ENCODE measurements around the gene CDC14A. TPM values are rescaled to one million over a fixed set of nuclear protein-coding genes. Genes with fewer than 3 reads are reported as not detected.
A peak's percentile ranks its signal among the peaks of the same experiment; 100 is the strongest.
"Not testable (repeated sequence)": the region's sequence is repeated elsewhere in the genome, so short reads cannot be mapped to it uniquely, and the experiment has no call there.

Gene CDC14A
- polyA plus RNA-seq, 6 donors from 2014 or later, result 6.1 to 17.1 (median 14.4) TPM

DNA sequence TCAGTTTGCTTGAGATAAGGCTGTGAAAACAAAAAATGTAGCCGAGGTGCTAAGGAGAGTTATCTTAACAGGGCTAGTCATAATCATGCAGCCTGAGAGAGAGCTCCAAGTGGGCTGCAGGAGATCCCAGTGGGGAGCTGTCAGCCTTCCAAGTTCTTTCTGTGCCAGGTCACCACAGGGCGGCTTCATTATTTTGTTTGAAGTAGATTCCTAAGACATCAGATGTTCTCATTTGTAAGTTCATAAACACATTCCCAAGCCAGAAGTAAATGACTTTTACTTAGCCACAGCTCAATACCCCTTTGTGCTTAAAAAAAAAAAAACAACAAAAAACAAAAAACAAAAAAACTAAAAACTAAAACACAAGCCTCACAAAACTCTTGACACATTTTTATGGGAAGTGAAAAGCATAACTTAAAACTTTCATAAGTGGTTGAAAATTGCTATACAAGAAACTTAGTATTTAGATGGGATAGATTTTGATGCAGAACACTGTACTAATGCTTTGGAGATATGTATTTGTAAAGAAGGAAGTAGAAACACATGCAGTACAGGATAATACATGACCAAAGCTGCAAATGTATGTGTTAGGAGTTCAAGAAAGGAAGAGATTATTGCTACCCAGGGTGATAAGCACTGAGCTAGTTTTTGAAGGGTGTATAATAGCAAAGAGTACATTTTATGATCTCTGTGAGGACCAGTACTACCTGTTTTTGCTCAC is 8.6 kb downstream of the CDC14A start:
- Mint-ChIP-seq H3K36me3 (peaks cover 0 to 11% of the 10 kb centered on the region in 2 donors), H3K4me1 (peaks cover 28 to 60% (median 30%) of the 10 kb centered on the region in 3 donors), H3K9me3 (peaks cover 0 to 3% (median 0%) of the 10 kb centered on the region in 7 donors), H3K27me3 (no peaks in the 10 kb centered on the region), H3K4me3 (peak overlapping the region in 1 of 8 donors; percentile 14), H3K27ac (peak overlapping the region in 4 of 6 donors; percentile 8 to 72 (median 49))
- DNase-seq (no peak), ATAC-seq (ENCODE audit: low read depth in 2 of 2) (no peak)

DNA sequence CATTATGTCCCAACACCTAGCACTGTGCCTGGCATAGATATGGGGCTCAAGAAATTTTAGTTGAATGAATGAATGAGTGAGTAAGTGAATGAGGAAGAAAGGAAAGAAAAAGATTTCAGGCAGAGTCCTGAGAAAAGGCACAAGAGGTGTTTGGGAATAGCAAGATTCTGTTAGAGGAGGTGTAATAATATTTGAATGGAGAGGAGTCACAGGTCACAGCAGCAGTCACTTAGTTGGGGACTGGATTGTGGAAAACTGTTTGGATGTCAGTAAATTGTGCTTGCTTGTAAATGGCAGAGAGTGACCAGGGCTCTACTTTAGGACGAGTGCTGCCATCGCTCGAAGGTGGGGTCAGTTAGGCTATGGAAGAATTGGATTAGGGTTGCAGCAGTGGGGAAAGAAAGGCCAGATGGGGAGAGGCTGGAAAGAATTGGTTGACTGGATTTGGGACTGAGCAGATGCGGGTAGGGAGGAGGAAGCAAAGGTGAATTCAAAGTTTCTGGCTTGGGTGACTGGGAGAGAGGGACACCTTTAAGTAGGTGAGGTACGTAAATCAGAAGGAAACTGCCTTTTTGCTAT is 9.3 kb downstream of the CDC14A start:
- Mint-ChIP-seq H3K27ac (peak overlapping the region in 2 of 6 donors; percentile 51 to 94), H3K9me3 (peaks cover 0 to 3% (median 0%) of the 10 kb centered on the region in 7 donors), H3K36me3 (peaks cover 0 to 13% of the 10 kb centered on the region in 2 donors), H3K4me3 (no peak overlapping the region), H3K4me1 (peaks cover 27 to 57% (median 29%) of the 10 kb centered on the region in 3 donors), H3K27me3 (no peaks in the 10 kb centered on the region)
- ATAC-seq (ENCODE audit: low read depth in 2 of 2) (no peak), DNase-seq (no peak)

DNA sequence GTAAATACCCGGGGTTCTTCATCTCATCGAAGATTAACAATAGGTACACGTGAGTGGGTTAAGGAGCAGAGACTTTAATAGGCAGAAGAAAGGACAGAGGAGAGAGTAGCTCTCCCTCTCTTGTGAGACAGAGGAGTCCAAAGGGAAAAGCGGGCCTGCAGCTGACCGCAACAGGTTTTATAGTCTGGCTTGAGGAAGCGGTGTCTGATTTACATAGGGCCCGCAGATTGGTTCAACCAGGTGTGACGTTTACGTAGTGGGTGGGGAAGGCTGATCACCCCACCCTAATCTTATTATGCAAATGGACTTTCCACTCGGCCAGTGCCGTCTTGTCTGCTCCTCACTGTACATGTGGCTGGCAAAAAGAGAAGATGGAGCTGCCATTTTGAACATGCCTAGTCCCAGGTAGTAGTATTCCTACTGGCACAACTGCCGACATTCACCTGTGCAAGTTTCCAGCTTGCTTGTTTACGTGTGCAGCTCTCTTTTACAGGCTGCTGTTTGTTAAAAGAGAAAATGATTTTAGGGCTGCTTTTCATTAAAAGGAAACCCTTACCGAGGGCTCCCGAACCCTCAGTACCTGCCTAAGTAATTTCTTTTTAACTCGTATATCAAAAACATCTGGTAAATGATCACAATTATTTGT is 10.6 kb downstream of the CDC14A start:
- Mint-ChIP-seq H3K27ac (peak overlapping the region in 1 of 6 donors; percentile 81), H3K4me3 (peak overlapping the region in 1 of 8 donors; percentile 10), H3K27me3 (no peaks in the 10 kb centered on the region), H3K36me3 (peaks cover 0 to 19% of the 10 kb centered on the region in 2 donors), H3K4me1 (peaks cover 20 to 51% (median 23%) of the 10 kb centered on the region in 3 donors), H3K9me3 (peaks cover 0 to 3% (median 0%) of the 10 kb centered on the region in 7 donors)
- no peak for ATAC-seq (ENCODE audit: low read depth in 2 of 2)
- no peak for DNase-seq

DNA sequence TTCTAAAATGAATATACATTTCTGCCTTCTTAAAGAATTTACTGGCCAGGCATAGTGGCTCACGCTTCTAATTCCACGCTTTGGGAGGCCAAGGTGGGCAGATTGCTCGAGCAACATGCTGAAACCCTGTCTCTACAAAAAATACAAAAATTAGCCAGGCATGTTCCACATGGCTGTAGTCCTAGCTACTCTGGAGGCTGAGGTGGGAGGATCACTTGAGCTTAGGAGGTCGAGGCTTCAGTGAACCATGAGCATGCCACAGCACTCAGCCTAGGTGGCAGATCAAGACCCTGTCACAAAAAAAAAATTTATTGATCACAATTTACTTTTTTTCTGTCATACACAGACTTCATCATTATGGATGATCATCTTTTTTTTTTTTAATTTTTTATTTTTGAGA is 11.5 kb downstream of the CDC14A start:
- Mint-ChIP-seq H3K27ac (no peak overlapping the region), H3K4me1 (peaks cover 20 to 45% (median 27%) of the 10 kb centered on the region in 3 donors), H3K27me3 (no peaks in the 10 kb centered on the region), H3K9me3 (peaks cover 0 to 3% (median 0%) of the 10 kb centered on the region in 7 donors), H3K4me3 (no peak overlapping the region), H3K36me3 (peaks cover 0 to 19% of the 10 kb centered on the region in 2 donors)
- DNase-seq, result no peak
- no peak for ATAC-seq (ENCODE audit: low read depth in 2 of 2)

DNA sequence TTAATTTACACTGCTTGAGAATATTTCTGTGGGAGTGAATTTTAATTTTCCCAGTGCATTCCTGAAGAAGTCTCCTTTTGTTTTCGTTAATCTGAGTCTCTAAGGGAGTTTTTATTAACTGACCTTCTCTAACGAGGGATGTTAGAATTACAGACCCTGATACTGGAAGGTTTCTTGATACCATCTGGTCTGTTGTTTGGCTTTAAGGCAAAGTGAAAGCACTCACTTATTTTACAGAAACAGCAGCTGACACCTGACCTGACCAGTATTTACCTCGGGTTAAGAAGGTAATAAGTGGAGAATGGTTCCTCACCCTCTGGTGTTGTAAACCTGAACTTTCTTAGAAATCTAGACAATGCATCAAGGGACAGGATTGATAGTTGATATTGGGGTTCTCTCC is 12.4 kb downstream of the CDC14A start:
- Mint-ChIP-seq H3K4me1 (peaks cover 19 to 36% (median 23%) of the 10 kb centered on the region in 3 donors), H3K9me3 (peaks cover 0 to 3% (median 0%) of the 10 kb centered on the region in 7 donors), H3K4me3 (no peak overlapping the region), H3K36me3 (peaks cover 0 to 19% of the 10 kb centered on the region in 2 donors), H3K27ac (peak overlapping the region in 1 of 6 donors; percentile 24), H3K27me3 (no peaks in the 10 kb centered on the region)
- ATAC-seq (ENCODE audit: low read depth in 2 of 2) (no peak), DNase-seq (no peak)

DNA sequence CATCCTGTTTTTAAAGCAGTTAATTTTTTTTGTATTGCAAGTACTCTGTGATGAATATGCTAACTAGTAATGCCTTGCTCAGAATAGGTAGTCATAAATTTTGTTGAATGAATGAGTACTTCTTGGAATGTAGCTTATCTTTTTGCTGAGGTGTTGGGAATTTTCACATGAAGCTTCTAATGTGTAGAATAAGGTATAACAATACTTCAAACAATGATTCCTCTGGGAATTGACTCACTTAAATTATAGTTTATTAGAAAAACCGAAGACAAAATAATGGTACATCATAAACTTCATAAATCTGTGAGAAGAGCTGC is 13.9 kb downstream of the CDC14A start:
- ATAC-seq (ENCODE audit: low read depth in 2 of 2) (no peak), DNase-seq (no peak)
- peaks cover 0 to 3% (median 0%) of the 10 kb centered on the region in 7 donors for H3K9me3 Mint-ChIP-seq
- H3K27ac Mint-ChIP-seq, result peak overlapping the region in 1 of 6 donors; percentile 14
- peaks cover 16 to 21% (median 18%) of the 10 kb centered on the region in 3 donors for H3K4me1 Mint-ChIP-seq
- peaks cover 0 to 18% of the 10 kb centered on the region in 2 donors for H3K36me3 Mint-ChIP-seq
- H3K4me3 Mint-ChIP-seq, result no peak overlapping the region
- no peaks in the 10 kb centered on the region for H3K27me3 Mint-ChIP-seq

DNA sequence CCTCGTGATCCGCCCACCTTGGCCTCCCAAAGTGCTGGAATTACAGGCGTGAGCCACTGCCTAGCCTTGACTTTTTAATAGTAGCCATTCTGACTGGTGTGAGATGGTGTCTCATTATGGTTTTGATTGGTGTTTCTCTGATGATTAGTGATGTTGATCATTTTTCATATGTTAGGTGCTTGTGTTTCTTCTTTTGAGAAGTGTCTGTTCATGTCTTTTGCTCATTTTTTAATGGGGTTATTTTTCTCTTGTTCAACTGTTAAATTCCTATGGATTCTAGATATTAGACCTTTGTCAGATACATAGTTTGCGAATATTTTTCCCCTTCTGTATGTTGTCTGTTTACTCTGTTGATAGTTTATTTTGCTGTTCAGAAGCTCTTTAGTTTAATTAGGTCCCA is 17.0 kb downstream of the CDC14A start:
- DNase-seq; H3K27me3 Mint-ChIP-seq; H3K4me3 Mint-ChIP-seq; H3K9me3 Mint-ChIP-seq; ATAC-seq (ENCODE audit: low read depth in 2 of 2): not testable (repeated sequence)
- Mint-ChIP-seq H3K36me3 (peaks cover 8 to 12% of the 10 kb centered on the region in 2 donors), H3K4me1 (peaks cover 16 to 23% (median 20%) of the 10 kb centered on the region in 3 donors), H3K27ac (peak overlapping the region in 2 of 6 donors; percentile 17 to 40)

DNA sequence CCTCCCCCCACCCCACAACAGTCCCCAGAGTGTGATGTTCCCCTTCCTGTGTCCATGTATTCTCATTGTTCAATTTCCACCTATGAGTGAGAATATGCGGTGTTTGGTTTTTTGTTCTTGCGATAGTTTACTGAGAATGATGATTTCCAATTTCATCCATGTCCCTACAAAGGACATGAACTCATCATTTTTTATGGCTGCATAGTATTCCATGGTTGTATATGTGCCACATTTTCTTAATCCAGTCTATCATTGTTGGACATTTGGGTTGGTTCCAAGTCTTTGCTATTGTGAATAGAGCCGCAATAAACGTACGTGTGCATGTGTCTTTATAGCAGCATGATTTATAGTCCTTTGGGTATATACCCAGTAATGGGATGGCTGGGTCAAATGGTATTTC is 21.6 kb downstream of the CDC14A start:
- not testable (repeated sequence) for DNase-seq; H3K27me3 Mint-ChIP-seq; H3K4me3 Mint-ChIP-seq; H3K27ac Mint-ChIP-seq; H3K9me3 Mint-ChIP-seq; ATAC-seq (ENCODE audit: low read depth in 2 of 2)
- Mint-ChIP-seq H3K36me3 (peaks cover 8 to 10% of the 10 kb centered on the region in 2 donors), H3K4me1 (peaks cover 23 to 30% (median 24%) of the 10 kb centered on the region in 3 donors)

DNA sequence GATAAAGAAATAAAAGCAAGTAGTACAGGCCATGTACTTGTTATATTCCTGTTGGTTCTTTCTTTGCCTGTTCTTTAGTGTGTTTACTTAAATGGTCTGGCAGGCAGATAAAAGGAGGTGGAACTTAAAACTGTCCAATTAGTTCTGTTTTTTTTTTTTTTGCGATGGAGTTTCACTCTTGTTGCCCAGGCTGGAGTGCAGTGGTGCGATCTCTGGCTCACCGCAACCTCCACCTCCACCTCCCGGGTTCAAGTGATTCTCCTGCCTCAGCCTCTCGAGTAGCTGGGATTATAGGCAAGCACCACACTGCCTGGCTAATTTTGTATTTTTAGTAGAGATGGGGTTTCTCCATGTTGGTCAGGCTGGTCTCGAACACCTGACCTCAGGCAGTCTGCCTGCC is 24.6 kb downstream of the CDC14A start:
- H3K36me3 Mint-ChIP-seq, result peaks cover 8 to 10% of the 10 kb centered on the region in 2 donors
- H3K27me3 Mint-ChIP-seq; ATAC-seq (ENCODE audit: low read depth in 2 of 2); H3K27ac Mint-ChIP-seq; H3K4me3 Mint-ChIP-seq; H3K9me3 Mint-ChIP-seq; DNase-seq: not testable (repeated sequence)
- H3K4me1 Mint-ChIP-seq, result peaks cover 26 to 36% (median 31%) of the 10 kb centered on the region in 3 donors

DNA sequence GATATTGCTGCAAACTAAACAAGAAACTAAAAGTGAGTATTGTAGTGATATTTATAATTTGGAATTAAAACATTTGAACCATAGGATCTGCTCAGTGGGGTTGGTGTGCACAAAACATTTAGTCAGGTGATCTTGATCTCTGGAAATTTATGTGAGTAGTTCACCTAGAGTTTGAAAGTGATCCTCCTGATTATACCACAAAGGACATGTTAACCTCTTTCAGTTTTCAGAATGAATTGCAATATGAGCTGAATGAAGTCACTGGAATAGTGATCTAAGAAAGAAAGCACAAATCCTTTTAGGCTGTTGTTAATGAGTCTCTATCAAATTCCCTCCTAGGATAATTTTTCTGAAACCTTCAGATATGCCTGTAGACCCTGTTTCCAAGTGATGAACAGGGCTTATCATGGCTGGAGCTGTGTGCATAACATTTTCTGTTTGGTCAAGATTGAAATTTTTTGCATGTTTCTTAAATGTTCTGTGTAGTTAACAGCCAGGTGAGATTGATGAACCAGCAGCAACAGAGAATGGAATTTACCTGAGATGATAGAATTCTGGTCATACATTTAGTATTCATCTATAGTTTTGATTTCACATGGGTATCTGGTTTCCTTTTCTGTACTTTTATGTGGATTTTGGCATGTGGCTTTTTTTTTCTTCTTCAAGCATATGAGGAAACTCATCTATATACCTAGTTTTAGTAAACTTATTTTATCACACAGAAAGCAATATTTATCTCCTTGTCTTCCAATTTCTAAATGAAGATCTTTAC is 25.5 kb downstream of the CDC14A start:
- peaks cover 3 to 12% of the 10 kb centered on the region in 2 donors for H3K36me3 Mint-ChIP-seq
- no peak overlapping the region for H3K4me3 Mint-ChIP-seq
- DNase-seq, result no peak
- no peak for ATAC-seq (ENCODE audit: low read depth in 2 of 2)
- peaks cover 0 to 8% (median 5%) of the 10 kb centered on the region in 7 donors for H3K9me3 Mint-ChIP-seq
- H3K4me1 Mint-ChIP-seq, result peaks cover 23 to 33% (median 30%) of the 10 kb centered on the region in 3 donors
- H3K27ac Mint-ChIP-seq, result peak overlapping the region in 1 of 6 donors; percentile 36
- H3K27me3 Mint-ChIP-seq, result no peaks in the 10 kb centered on the region

DNA sequence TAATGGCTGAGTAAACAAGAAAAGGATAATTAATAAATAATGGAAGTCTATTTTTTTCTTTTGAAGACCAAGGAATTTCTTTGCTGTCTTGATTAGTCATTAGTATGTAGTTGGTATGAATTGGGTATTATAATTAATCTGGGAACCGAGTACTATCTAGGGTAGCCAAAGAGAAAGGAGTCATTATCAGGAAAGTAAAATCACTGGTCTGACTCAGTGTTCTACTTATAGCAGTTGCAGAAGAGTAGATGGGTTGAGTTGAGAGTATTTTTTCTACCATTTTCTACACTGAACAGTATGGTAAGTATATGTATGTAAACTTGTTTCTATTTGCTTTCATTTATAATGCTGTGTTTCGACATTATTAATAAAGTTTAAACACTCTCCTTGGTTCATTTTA is 26.6 kb downstream of the CDC14A start:
- Mint-ChIP-seq H3K27me3 (no peaks in the 10 kb centered on the region), H3K4me3 (no peak overlapping the region), H3K4me1 (peaks cover 22 to 37% (median 35%) of the 10 kb centered on the region in 3 donors), H3K36me3 (peaks cover 0 to 17% of the 10 kb centered on the region in 2 donors), H3K9me3 (peaks cover 0 to 8% (median 5%) of the 10 kb centered on the region in 7 donors), H3K27ac (no peak overlapping the region)
- ATAC-seq (ENCODE audit: low read depth in 2 of 2) (no peak), DNase-seq (no peak)

DNA sequence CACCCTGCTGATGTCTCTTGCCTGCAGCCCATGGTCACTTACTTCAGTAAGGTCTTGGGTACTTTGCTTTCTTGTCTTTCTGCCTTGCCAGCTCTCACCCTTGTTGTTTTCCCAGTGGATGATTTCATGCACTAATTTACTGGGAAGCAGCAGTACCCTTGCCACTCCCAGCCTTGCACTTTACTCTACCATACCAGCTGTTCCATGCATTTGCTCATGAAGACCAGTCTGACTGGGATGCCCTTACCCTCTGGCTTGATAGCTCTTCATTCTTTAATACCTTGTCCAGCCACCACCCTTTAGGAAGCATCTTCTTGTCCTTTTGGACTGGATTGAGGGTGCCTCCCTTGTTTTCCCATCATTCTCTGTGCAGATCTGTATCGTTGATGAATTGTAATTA is 28.3 kb downstream of the CDC14A start:
- H3K27ac Mint-ChIP-seq, result no peak overlapping the region
- no peak overlapping the region for H3K4me3 Mint-ChIP-seq
- H3K4me1 Mint-ChIP-seq, result peaks cover 19 to 37% (median 30%) of the 10 kb centered on the region in 3 donors
- H3K27me3 Mint-ChIP-seq, result no peaks in the 10 kb centered on the region
- H3K9me3 Mint-ChIP-seq, result no peaks in the 10 kb centered on the region
- H3K36me3 Mint-ChIP-seq, result peaks cover 0 to 10% of the 10 kb centered on the region in 2 donors
- no peak for ATAC-seq (ENCODE audit: low read depth in 2 of 2)
- DNase-seq, result no peak

DNA sequence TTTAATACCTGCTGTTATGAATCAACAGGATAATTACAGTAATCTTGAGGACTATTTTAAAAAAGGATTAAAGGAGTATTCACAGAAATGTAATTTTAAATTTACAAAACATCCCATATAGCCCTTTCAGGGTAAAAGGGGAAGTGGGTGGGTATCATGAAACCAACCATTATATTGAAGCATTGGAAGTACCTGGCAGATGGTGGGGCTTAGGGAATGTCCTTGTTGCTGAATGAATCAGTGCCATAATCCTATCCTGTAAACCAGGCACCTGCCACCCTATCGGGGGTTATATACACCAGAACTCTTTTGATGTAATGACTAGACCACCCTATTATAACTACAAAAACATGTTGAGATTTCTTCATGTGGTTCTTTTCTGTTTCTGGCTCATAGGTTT is 30.4 kb downstream of the CDC14A start:
- ATAC-seq (ENCODE audit: low read depth in 2 of 2), result peak; percentile 58 to 61
- H3K27me3 Mint-ChIP-seq, result no peaks in the 10 kb centered on the region
- no peak overlapping the region for H3K4me3 Mint-ChIP-seq
- DNase-seq, result no peak
- peaks cover 0 to 8% of the 10 kb centered on the region in 2 donors for H3K36me3 Mint-ChIP-seq
- peak overlapping the region in 1 of 6 donors; percentile 44 for H3K27ac Mint-ChIP-seq
- peaks cover 31 to 48% (median 46%) of the 10 kb centered on the region in 3 donors for H3K4me1 Mint-ChIP-seq
- H3K9me3 Mint-ChIP-seq, result no peaks in the 10 kb centered on the region
